Measurements from ENCODE around the gene CFAP20. TPM values are rescaled to one million over a fixed set of nuclear protein-coding genes. Genes with fewer than 3 reads are reported as not detected.

The CFAP20 gene
- total RNA-seq, 4 donors from 2014 or later, result 6.6 to 26.5 (median 21.4) TPM

DNA sequence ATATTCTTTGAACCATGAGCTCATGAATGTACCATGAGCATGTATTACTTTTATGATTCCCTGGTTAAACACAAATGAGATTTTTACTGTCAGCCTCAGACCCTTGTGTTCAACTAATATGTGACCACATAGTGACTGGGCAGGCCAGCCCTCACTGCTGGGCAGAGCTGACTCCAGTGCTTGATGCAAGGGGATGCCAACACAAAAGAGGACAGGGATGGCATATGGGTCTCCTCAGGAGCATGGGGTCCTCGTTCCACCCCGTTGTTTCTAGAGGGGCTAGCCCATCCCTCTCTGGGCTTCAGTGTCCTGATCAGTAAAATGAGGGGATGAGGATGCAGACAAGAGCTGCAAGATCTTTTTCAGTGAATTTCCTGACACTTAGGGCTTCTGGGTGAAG, 19.3 kb downstream of the CFAP20 start:
- in situ Hi-C loops (cut with MboI; ENCODE audit: low pct_ligation_motif_present in 1 of 4, low pct_unique_long_range_greater_than_20kb in 1 of 4, low sequenced_read_pairs in 3 of 4), result loop anchor here in 1 of 4 donors (25.0 kb wide), 1 partner anchor 198 kb away; no protein-coding TSS in a partner anchor
- H3K36me3 ChIP-seq, result peaks cover 0 to 19% (median 5%) of the 10 kb centered on the region in 4 donors
- no peak overlapping the region for H3K4me3 ChIP-seq
- no peak for DNase-seq
- H3K4me1 ChIP-seq, result no peaks in the 10 kb centered on the region
- no peaks in the 10 kb centered on the region for H3K27me3 ChIP-seq
- intact Hi-C loops (cut with DNase I; ENCODE audit: low total_unique reads), result no loop called here
- WGBS, 2 donors (ENCODE audit: low coverage in 1 of 2), result 62% methylated on average over 2 of the region's 2 CpGs; no CpG with 5 or more reads in 1 of the 2 donors
- no peaks in the 10 kb centered on the region for H3K9me3 ChIP-seq
- no peak for TF ChIP-seq POLR2AphosphoS5 (IDR thresholded peaks at IDR 0.05)
- no peak overlapping the region for H3K27ac ChIP-seq

DNA sequence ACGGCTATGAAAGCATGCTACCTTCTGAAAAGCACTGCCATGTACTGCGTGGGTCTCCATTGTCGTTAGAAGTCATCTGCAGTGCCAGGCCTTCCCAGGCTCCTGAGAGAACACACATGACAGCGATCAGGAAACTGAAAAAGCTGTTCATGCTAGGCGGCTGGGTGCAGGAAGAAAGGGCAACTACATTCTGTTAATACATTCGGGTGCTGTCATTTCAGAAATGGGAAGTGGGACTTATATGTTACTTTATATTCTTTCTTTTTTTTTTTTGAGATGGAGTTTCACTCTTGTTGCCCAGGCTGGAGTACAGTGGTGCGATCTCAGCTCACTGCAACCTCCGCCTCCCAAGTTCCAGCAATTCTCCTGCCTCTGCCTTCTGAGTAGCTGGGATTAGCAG, 19.9 kb downstream of the CFAP20 start:
- TF ChIP-seq, protein P1, sequence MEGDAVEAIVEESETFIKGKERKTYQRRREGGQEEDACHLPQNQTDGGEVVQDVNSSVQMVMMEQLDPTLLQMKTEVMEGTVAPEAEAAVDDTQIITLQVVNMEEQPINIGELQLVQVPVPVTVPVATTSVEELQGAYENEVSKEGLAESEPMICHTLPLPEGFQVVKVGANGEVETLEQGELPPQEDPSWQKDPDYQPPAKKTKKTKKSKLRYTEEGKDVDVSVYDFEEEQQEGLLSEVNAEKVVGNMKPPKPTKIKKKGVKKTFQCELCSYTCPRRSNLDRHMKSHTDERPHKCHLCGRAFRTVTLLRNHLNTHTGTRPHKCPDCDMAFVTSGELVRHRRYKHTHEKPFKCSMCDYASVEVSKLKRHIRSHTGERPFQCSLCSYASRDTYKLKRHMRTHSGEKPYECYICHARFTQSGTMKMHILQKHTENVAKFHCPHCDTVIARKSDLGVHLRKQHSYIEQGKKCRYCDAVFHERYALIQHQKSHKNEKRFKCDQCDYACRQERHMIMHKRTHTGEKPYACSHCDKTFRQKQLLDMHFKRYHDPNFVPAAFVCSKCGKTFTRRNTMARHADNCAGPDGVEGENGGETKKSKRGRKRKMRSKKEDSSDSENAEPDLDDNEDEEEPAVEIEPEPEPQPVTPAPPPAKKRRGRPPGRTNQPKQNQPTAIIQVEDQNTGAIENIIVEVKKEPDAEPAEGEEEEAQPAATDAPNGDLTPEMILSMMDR (IDR thresholded peaks at IDR 0.05), result no peak
- TF ChIP-seq POLR2A (IDR thresholded peaks at IDR 0.05), result no peak
- TF ChIP-seq EP300 (IDR thresholded peaks at IDR 0.05; ENCODE audit: low read depth), result no peak
- no peak for TF ChIP-seq POLR2AphosphoS5 (IDR thresholded peaks at IDR 0.05)
- WGBS, 2 donors (ENCODE audit: low coverage in 1 of 2), result 64 to 87% methylated on average over 6 to 8 of the region's 8 CpGs
- Histone ChIP-seq H3K36me3 (peaks cover 0 to 13% (median 3%) of the 10 kb centered on the region in 4 donors), H3K4me3 (no peak overlapping the region), H3K4me1 (no peaks in the 10 kb centered on the region), H3K27me3 (no peaks in the 10 kb centered on the region), H3K27ac (no peak overlapping the region), H3K9me3 (no peaks in the 10 kb centered on the region)
- no peak for DNase-seq
- intact Hi-C loops (cut with DNase I; ENCODE audit: low total_unique reads), result no loop called here
- in situ Hi-C loops (cut with MboI; ENCODE audit: low pct_ligation_motif_present in 1 of 4, low pct_unique_long_range_greater_than_20kb in 1 of 4, low sequenced_read_pairs in 3 of 4), result loop anchor here in 1 of 4 donors (25.0 kb wide), 1 partner anchor 197 kb away; no protein-coding TSS in a partner anchor

DNA sequence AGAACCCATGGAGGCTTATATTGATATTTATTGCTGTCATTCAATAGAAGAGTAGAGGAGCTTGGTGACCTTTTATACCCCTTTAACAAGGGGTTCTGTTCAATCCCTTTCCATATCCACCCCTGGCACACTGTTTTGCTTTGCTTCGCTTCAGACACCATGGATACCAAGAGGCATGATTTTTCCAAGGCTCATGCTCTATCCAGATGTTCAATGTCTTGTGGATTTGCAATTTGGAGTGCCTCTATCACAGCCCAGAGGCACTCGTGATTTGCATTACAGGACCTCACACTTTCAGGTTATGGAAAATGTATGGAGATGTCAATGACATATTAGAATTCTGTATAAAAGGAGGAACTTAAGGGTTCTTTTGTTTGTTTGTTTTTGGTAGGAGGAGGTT, 21.5 kb downstream of the CFAP20 start:
- no peak for DNase-seq
- H3K36me3 ChIP-seq, result no peaks in the 10 kb centered on the region
- no peaks in the 10 kb centered on the region for H3K9me3 ChIP-seq
- no peak for TF ChIP-seq POLR2A (IDR thresholded peaks at IDR 0.05)
- no peak for TF ChIP-seq EP300 (IDR thresholded peaks at IDR 0.05; ENCODE audit: low read depth)
- TF ChIP-seq, protein P1 (IDR thresholded peaks at IDR 0.05), result no peak
- no peak for TF ChIP-seq POLR2AphosphoS5 (IDR thresholded peaks at IDR 0.05)
- WGBS, 2 donors (ENCODE audit: low coverage in 1 of 2), result 67 to 82% methylated on average over 1 to 2 of the region's 2 CpGs
- intact Hi-C loops (cut with DNase I; ENCODE audit: low total_unique reads) (no loop called here), in situ Hi-C loops (cut with MboI; ENCODE audit: low pct_ligation_motif_present in 1 of 4, low pct_unique_long_range_greater_than_20kb in 1 of 4, low sequenced_read_pairs in 3 of 4) (loop anchor here in 1 of 4 donors (25.0 kb wide), 1 partner anchor 195 kb away; no protein-coding TSS in a partner anchor)
- H3K4me3 ChIP-seq, result no peak overlapping the region
- no peaks in the 10 kb centered on the region for H3K27me3 ChIP-seq
- H3K27ac ChIP-seq, result no peak overlapping the region
- H3K4me1 ChIP-seq, result no peaks in the 10 kb centered on the region

DNA sequence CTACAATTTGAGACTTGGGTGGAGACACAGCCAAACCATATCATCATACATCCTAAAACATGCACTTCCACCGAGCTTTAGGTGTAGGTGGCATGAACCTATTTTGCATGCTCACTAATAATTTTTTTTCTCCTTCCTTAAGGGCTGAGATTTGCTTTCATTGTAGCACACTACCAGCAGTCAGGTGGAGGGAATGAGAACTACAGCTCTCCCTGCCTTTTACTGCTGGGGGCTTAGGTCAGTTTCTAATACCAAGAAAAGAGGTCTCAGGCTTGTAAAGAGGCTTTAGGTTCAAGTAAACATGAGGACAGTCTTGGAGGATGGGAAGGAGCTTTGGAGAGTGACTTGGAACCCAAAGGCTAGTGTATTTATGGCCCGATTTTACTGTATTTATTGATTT, 22.0 kb downstream of the CFAP20 start:
- H3K4me1 ChIP-seq, result no peaks in the 10 kb centered on the region
- in situ Hi-C loops (cut with MboI; ENCODE audit: low pct_ligation_motif_present in 1 of 4, low pct_unique_long_range_greater_than_20kb in 1 of 4, low sequenced_read_pairs in 3 of 4), result loop anchor here in 1 of 4 donors (25.0 kb wide), 1 partner anchor 195 kb away; no protein-coding TSS in a partner anchor
- 56 to 84% methylated on average over 2 of the region's 2 CpGs for WGBS, 2 donors (ENCODE audit: low coverage in 1 of 2)
- no peaks in the 10 kb centered on the region for H3K36me3 ChIP-seq
- no peak overlapping the region for H3K4me3 ChIP-seq
- H3K27ac ChIP-seq, result no peak overlapping the region
- H3K9me3 ChIP-seq, result no peaks in the 10 kb centered on the region
- no peak for TF ChIP-seq POLR2A (IDR thresholded peaks at IDR 0.05)
- no peak for TF ChIP-seq EP300 (IDR thresholded peaks at IDR 0.05; ENCODE audit: low read depth)
- TF ChIP-seq POLR2AphosphoS5 (IDR thresholded peaks at IDR 0.05), result no peak
- TF ChIP-seq, protein P1 (IDR thresholded peaks at IDR 0.05), result no peak
- no peak for DNase-seq
- intact Hi-C loops (cut with DNase I; ENCODE audit: low total_unique reads), result no loop called here
- no peaks in the 10 kb centered on the region for H3K27me3 ChIP-seq

DNA sequence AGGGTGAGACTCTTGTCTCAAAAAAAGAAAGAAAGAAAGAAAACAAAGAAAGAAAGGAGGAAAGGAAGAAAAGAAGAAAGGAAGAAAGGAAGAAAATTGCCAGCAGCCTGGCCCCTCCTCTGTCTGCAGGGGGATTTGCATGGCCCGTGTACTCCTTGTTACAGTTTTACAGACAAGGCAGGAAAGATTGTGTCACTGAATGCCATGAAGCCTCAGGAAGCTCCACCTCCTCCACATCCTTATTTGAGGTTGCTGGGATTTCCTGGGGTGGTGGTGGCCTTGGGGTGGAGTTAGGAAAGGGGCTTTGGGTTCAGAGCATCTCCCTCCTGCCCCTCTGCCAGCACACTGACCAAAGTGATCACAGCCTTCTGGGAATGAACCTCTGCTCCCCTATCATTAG, 23.6 kb downstream of the CFAP20 start:
- H3K4me3 ChIP-seq, result no peak overlapping the region
- H3K36me3 ChIP-seq, result no peaks in the 10 kb centered on the region
- DNase-seq, result no peak
- H3K27ac ChIP-seq, result no peak overlapping the region
- no peak for TF ChIP-seq EP300 (IDR thresholded peaks at IDR 0.05; ENCODE audit: low read depth)
- H3K9me3 ChIP-seq, result no peaks in the 10 kb centered on the region
- intact Hi-C loops (cut with DNase I; ENCODE audit: low total_unique reads), result no loop called here
- H3K4me1 ChIP-seq, result no peaks in the 10 kb centered on the region
- H3K27me3 ChIP-seq, result no peaks in the 10 kb centered on the region
- in situ Hi-C loops (cut with MboI; ENCODE audit: low pct_ligation_motif_present in 1 of 4, low pct_unique_long_range_greater_than_20kb in 1 of 4, low sequenced_read_pairs in 3 of 4), result loop anchor here in 1 of 4 donors (25.0 kb wide), 1 partner anchor 193 kb away; no protein-coding TSS in a partner anchor
- 6% methylated on average over 1 of the region's 1 CpG; no CpG with 5 or more reads in 1 of the 2 donors for WGBS, 2 donors (ENCODE audit: low coverage in 1 of 2)
